ENCODE results near the gene KDM4F. TPM values are rescaled to one million over a fixed set of nuclear protein-coding genes. Genes with fewer than 3 reads are reported as not detected.
A peak's percentile ranks its signal among the peaks of the same experiment; 100 is the strongest.
"Not testable (repeated sequence)": the region's sequence is repeated elsewhere in the genome, so short reads cannot be mapped to it uniquely, and the experiment has no call there.

KDM4F gene
- total and polyA plus RNA-seq, 4 experiments from 2014 or later = not detected

- CTCF ChIA-PET (ENCODE audit: partially characterized antibody) = no interaction called here
- POLR2A ChIA-PET (ENCODE audit: partially characterized antibody) = no interaction called here
- H3K36me3 Mint-ChIP-seq = no peaks in the 10 kb centered on the region
- no peak within 1 kb of the TSS for H3K4me3 ChIP-seq (ENCODE audit: low read length in 2 of 2)
- H3K4me1 Mint-ChIP-seq = no peaks in the 10 kb centered on the region
- H3K9me3 Mint-ChIP-seq = peaks cover 0 to 4% (median 0%) of the 10 kb centered on the region in 8 donors
- no peak for DNase-seq
- no peaks in the 10 kb centered on the region for H3K27me3 Mint-ChIP-seq
- intact Hi-C loops (cut with micrococcal nuclease) = no loop called here
- H3K4me3 Mint-ChIP-seq = no peak within 1 kb of the TSS
- no peaks in the 10 kb centered on the region for H3K4me1 ChIP-seq (ENCODE audit: insufficient read depth, low read length)
- no peaks in the 10 kb centered on the region for H3K36me3 ChIP-seq (ENCODE audit: insufficient read depth, low read length)
- H3K27ac ChIP-seq (ENCODE audit: low read depth, low read length) = no peak within 1 kb of the TSS
- no peaks in the 10 kb centered on the region for H3K9me3 ChIP-seq (ENCODE audit: control insufficient read depth in 1 of 2, low read length in 2 of 2)
- no peaks in the 10 kb centered on the region for H3K27me3 ChIP-seq (ENCODE audit: insufficient read depth, low read length)
- H3K27ac Mint-ChIP-seq = no peak within 1 kb of the TSS
Measured at GRCh38 chr11:95024958-95025357, 24.3 kb upstream of the KDM4F start, which contains the start of gene KDM4E. KDM4E (plus strand) TSS chr11:95025258; CDS start chr11:95025558, 300 bp downstream.

DNA sequence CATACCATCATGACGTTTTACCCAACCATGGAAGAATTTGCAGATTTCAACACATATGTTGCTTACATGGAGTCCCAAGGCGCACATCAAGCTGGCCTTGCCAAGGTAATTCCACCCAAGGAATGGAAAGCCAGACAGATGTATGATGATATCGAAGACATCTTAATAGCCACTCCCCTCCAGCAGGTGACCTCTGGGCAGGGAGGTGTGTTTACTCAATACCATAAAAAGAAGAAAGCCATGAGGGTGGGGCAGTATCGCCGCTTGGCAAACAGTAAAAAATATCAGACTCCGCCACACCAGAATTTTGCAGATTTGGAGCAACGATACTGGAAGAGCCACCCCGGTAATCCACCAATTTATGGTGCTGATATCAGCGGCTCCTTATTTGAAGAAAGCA lies 23.6 kb upstream of the KDM4F start:
- H3K36me3 ChIP-seq (ENCODE audit: insufficient read depth, low read length); DNase-seq; H3K27ac ChIP-seq (ENCODE audit: low read depth, low read length); H3K27me3 ChIP-seq (ENCODE audit: insufficient read depth, low read length); CTCF ChIA-PET (ENCODE audit: partially characterized antibody); POLR2A ChIA-PET (ENCODE audit: partially characterized antibody); intact Hi-C loops (cut with micrococcal nuclease); H3K27me3 Mint-ChIP-seq; H3K4me1 ChIP-seq (ENCODE audit: insufficient read depth, low read length); H3K36me3 Mint-ChIP-seq; H3K4me3 ChIP-seq (ENCODE audit: low read length in 2 of 2); H3K27ac Mint-ChIP-seq; H3K4me3 Mint-ChIP-seq; H3K9me3 Mint-ChIP-seq; H3K9me3 ChIP-seq (ENCODE audit: control insufficient read depth in 1 of 2, low read length in 2 of 2); H3K4me1 Mint-ChIP-seq: not testable (repeated sequence)

DNA sequence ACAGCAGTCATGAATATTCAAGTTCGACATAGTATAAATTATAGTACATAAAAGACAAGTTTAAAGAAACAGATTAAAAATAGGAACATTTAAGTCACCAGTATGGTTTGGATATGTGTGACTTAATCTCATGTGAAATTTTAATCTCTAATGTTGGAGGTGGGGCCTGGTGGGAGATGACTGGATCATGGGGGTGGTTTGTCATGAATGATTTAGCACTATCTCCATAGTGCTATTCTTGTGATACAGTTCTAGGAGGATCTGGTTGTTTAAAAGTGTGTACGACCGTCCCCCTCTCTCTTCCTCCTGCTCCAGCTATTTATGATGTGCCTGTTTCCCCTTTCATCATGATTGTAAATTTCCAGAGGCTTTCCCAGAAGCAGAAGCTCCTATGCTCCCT lies 20.9 kb upstream of the KDM4F start:
- Mint-ChIP-seq H3K27ac (no peak overlapping the region), H3K27me3 (peaks cover 1 to 7% of the 10 kb centered on the region in 2 donors), H3K4me1 (no peaks in the 10 kb centered on the region), H3K9me3 (peaks cover 0 to 4% (median 0%) of the 10 kb centered on the region in 8 donors), H3K36me3 (no peaks in the 10 kb centered on the region), H3K4me3 (no peak overlapping the region)
- H3K36me3 ChIP-seq (ENCODE audit: insufficient read depth, low read length) = no peaks in the 10 kb centered on the region
- DNase-seq = no peak
- H3K4me1 ChIP-seq (ENCODE audit: insufficient read depth, low read length) = no peaks in the 10 kb centered on the region
- ChIA-PET CTCF (ENCODE audit: partially characterized antibody) (no interaction called here), POLR2A (ENCODE audit: partially characterized antibody) (no interaction called here)
- H3K27me3 ChIP-seq (ENCODE audit: insufficient read depth, low read length) = no peaks in the 10 kb centered on the region
- no peak overlapping the region for H3K4me3 ChIP-seq (ENCODE audit: low read length in 2 of 2)
- H3K9me3 ChIP-seq (ENCODE audit: control insufficient read depth in 1 of 2, low read length in 2 of 2) = no peaks in the 10 kb centered on the region
- no peak overlapping the region for H3K27ac ChIP-seq (ENCODE audit: low read depth, low read length)
- intact Hi-C loops (cut with micrococcal nuclease) = no loop called here

DNA sequence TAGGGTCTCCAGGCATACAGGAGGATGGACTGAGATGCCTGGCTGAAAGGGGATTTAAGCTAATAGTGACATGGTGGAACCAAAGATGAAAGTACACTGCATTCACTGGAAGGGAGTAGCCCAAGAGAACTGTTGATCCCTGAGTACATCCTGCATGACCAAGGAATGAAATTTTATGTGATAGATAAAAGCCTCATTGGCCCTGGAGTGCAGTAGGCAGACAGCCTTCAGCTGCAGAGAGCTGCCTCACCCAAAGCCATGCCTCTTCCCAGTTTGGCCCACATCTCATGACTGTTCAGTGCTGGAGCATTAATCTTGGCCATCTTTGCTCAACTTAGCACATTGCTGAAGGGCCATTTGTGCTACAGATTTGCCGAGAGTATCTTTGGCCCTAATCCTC lies 16.2 kb upstream of the KDM4F start:
- Histone ChIP-seq H3K27me3 (ENCODE audit: insufficient read depth, low read length) (no peaks in the 10 kb centered on the region), H3K4me1 (ENCODE audit: insufficient read depth, low read length) (no peaks in the 10 kb centered on the region), H3K36me3 (ENCODE audit: insufficient read depth, low read length) (no peaks in the 10 kb centered on the region), H3K27ac (ENCODE audit: low read depth, low read length) (no peak overlapping the region), H3K4me3 (ENCODE audit: low read length in 2 of 2) (no peak overlapping the region), H3K9me3 (ENCODE audit: control insufficient read depth in 1 of 2, low read length in 2 of 2) (no peaks in the 10 kb centered on the region)
- DNase-seq = no peak
- H3K36me3 Mint-ChIP-seq = no peaks in the 10 kb centered on the region
- H3K4me3 Mint-ChIP-seq = no peak overlapping the region
- ChIA-PET POLR2A (ENCODE audit: partially characterized antibody) (no interaction called here), CTCF (ENCODE audit: partially characterized antibody) (no interaction called here)
- no peak overlapping the region for H3K27ac Mint-ChIP-seq
- H3K9me3 Mint-ChIP-seq = no peaks in the 10 kb centered on the region
- H3K4me1 Mint-ChIP-seq = no peaks in the 10 kb centered on the region
- H3K27me3 Mint-ChIP-seq = peaks cover 4 to 10% of the 10 kb centered on the region in 2 donors
- intact Hi-C loops (cut with micrococcal nuclease) = no loop called here

DNA sequence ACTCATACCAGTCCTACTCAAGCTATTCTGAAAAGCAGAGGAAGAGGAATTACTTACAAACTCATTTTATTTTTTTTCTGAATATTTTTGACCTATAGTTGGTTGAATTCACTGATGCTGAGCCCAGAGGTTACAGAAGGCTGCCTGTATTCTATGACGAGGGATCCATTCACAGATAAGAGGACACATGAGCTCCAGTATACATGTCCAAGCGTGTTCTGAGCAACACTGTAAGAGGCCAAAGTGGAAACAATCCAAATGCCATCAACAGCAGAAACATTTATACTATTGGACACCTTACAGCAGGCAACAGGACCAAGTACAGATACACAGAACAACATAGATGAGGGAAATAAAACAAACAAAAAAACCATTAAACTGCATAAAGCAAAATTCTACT lies 13.9 kb upstream of the KDM4F start:
- ChIA-PET CTCF (ENCODE audit: partially characterized antibody) (no interaction called here), POLR2A (ENCODE audit: partially characterized antibody) (no interaction called here)
- no peaks in the 10 kb centered on the region for H3K4me1 ChIP-seq (ENCODE audit: insufficient read depth, low read length)
- Mint-ChIP-seq H3K4me1 (peaks cover 0 to 2% (median 0%) of the 10 kb centered on the region in 4 donors), H3K27me3 (peaks cover 11 to 20% of the 10 kb centered on the region in 2 donors), H3K4me3 (no peak overlapping the region), H3K9me3 (no peaks in the 10 kb centered on the region), H3K27ac (no peak overlapping the region), H3K36me3 (no peaks in the 10 kb centered on the region)
- H3K4me3 ChIP-seq (ENCODE audit: low read length in 2 of 2) = no peak overlapping the region
- H3K9me3 ChIP-seq (ENCODE audit: control insufficient read depth in 1 of 2, low read length in 2 of 2) = no peaks in the 10 kb centered on the region
- DNase-seq = no peak
- H3K36me3 ChIP-seq (ENCODE audit: insufficient read depth, low read length) = no peaks in the 10 kb centered on the region
- intact Hi-C loops (cut with micrococcal nuclease) = no loop called here
- H3K27ac ChIP-seq (ENCODE audit: low read depth, low read length) = no peak overlapping the region
- H3K27me3 ChIP-seq (ENCODE audit: insufficient read depth, low read length) = no peaks in the 10 kb centered on the region

DNA sequence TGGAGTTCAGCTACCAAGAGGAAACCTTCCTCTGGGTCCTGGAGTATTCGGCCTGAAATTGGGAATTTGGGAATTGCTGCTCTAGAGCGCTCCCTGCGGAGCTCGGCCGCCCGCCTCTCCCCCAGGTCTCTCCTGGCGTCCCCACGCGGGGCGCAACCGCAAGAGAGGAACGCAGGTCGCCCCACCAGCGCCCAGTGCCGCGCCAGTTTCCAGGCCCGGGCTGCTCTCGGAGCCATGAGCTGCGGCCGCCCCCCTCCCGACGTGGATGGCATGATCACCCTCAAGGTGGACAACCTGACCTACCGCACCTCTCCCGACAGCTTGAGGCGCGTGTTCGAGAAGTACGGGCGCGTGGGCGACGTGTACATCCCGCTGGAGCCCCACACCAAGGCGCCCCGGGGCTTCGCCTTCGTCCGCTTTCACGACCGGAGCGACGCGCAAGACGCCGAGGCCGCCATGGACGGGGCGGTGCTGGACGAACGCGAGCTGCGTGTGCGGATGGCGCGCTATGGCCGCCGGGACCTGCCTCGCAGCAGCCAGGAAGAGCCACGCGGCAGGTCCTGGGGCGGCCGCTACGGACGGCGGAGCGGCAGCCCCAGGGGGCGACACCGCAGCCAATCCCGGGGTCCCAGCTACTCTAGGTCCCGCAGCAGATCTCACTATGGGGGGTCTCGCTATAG lies 11.7 kb upstream of the KDM4F start:
- POLR2A ChIA-PET (ENCODE audit: partially characterized antibody) = interaction anchor here (0.6 to 2.3 kb wide), 3 partner anchors 30 to 1364 kb away, joined by 3 to 11 read pairs (median 3); partner anchors contain the start of gene SRSF8

DNA sequence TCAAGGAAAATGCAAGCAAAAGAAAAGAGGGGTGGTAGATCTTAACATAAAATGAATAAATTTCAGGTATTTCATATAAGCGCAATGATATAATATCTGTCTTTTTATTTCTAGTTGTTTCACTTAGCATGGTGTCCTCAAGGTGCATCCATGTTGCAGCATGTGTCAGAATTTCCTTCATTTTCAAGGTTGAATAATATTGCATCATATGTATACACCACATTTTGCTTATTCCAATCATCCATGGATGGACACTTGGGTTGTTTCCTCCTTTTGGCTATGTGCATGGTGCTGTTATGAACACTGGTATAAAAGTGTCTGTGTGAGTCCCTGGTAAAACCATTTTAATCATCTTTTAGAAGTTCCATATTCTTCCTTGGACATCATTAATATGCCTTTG lies 7.0 kb upstream of the KDM4F start:
- Mint-ChIP-seq H3K27ac (no peak overlapping the region), H3K4me3 (no peak overlapping the region), H3K27me3 (peaks cover 29 to 42% of the 10 kb centered on the region in 2 donors), H3K9me3 (no peaks in the 10 kb centered on the region), H3K4me1 (peaks cover 0 to 2% (median under 1%) of the 10 kb centered on the region in 4 donors), H3K36me3 (no peaks in the 10 kb centered on the region)
- Histone ChIP-seq H3K27me3 (ENCODE audit: insufficient read depth, low read length) (no peaks in the 10 kb centered on the region), H3K9me3 (ENCODE audit: control insufficient read depth in 1 of 2, low read length in 2 of 2) (no peaks in the 10 kb centered on the region), H3K27ac (ENCODE audit: low read depth, low read length) (no peak overlapping the region), H3K36me3 (ENCODE audit: insufficient read depth, low read length) (no peaks in the 10 kb centered on the region), H3K4me3 (ENCODE audit: low read length in 2 of 2) (no peak overlapping the region), H3K4me1 (ENCODE audit: insufficient read depth, low read length) (no peaks in the 10 kb centered on the region)
- intact Hi-C loops (cut with micrococcal nuclease) = no loop called here
- DNase-seq = no peak
- POLR2A ChIA-PET (ENCODE audit: partially characterized antibody) = no interaction called here
- CTCF ChIA-PET (ENCODE audit: partially characterized antibody) = no interaction called here

More for the DNA sequence above, 11.7 kb upstream of the KDM4F start:
- intact Hi-C loops (cut with micrococcal nuclease); H3K27ac Mint-ChIP-seq; H3K36me3 Mint-ChIP-seq; H3K4me1 Mint-ChIP-seq; H3K4me1 ChIP-seq (ENCODE audit: insufficient read depth, low read length); H3K4me3 ChIP-seq (ENCODE audit: low read length in 2 of 2); H3K9me3 Mint-ChIP-seq; H3K9me3 ChIP-seq (ENCODE audit: control insufficient read depth in 1 of 2, low read length in 2 of 2); H3K36me3 ChIP-seq (ENCODE audit: insufficient read depth, low read length); H3K27me3 ChIP-seq (ENCODE audit: insufficient read depth, low read length); H3K27ac ChIP-seq (ENCODE audit: low read depth, low read length): not testable (repeated sequence)
- peak overlapping the region in 4 of 8 donors; percentile 14 to 60 (median 30) for H3K4me3 Mint-ChIP-seq
- peaks cover 15 to 26% of the 10 kb centered on the region in 2 donors for H3K27me3 Mint-ChIP-seq
- DNase-seq = peak in 2 of 5 donors; percentile 1 to 11
- CTCF ChIA-PET (ENCODE audit: partially characterized antibody) = interaction anchor here (1.3 to 2.1 kb wide), 2 partner anchors 29 to 32 kb away, joined by 3 to 7 read pairs; partner anchors contain the start of gene SRSF8

All from CD4-positive, alpha-beta memory T cell (primary cell).